ENCODE measurements around the gene ATP6V1G2.
"Not testable (repeated sequence)": the region's sequence is repeated elsewhere in the genome, so short reads cannot be mapped to it uniquely, and the experiment has no call there.

- TF ChIP-seq, protein P1, sequence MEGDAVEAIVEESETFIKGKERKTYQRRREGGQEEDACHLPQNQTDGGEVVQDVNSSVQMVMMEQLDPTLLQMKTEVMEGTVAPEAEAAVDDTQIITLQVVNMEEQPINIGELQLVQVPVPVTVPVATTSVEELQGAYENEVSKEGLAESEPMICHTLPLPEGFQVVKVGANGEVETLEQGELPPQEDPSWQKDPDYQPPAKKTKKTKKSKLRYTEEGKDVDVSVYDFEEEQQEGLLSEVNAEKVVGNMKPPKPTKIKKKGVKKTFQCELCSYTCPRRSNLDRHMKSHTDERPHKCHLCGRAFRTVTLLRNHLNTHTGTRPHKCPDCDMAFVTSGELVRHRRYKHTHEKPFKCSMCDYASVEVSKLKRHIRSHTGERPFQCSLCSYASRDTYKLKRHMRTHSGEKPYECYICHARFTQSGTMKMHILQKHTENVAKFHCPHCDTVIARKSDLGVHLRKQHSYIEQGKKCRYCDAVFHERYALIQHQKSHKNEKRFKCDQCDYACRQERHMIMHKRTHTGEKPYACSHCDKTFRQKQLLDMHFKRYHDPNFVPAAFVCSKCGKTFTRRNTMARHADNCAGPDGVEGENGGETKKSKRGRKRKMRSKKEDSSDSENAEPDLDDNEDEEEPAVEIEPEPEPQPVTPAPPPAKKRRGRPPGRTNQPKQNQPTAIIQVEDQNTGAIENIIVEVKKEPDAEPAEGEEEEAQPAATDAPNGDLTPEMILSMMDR (IDR thresholded peaks at IDR 0.05) = not testable (repeated sequence)
- not testable (repeated sequence) for TF ChIP-seq POLR2A (IDR thresholded peaks at IDR 0.05)
Observed at GRCh38 chr6:31509036-31509435, 37.4 kb downstream of the ATP6V1G2 start.

Measured in adrenal gland (tissue), 5 donors.